NCI-H446 (cell line): ENCODE measurements around the gene MGST3.
"Not testable (repeated sequence)": the region's sequence is repeated elsewhere in the genome, so short reads cannot be mapped to it uniquely, and the experiment has no call there.

Experiments
- DNase-seq, 2 experiments: peaks; one replicate each; lab custom pipeline; 2025; lab: John Stamatoyannopoulos, UW

Gene MGST3

GRCh38 chr1:165658766-165659580, 27.9 kb downstream of the MGST3 start:
- not testable (repeated sequence) for DNase-seq

DNA sequence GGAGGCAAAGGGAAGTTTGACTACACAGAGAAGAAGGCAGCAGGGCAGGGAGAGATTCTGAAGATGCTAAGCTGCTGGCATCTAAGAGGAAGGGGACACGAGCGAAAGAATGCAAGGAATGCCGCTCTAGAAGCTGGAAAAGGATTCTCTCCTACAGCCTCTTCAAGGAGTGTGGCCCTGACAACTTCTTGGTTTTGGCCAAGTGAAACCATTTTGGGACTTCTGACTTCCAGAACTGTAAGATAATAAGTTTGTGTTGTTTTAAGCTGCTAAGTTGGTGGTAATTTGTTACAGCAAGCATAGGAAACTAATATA, 28.5 kb downstream of the MGST3 start:
- DNase-seq: no peak

DNA sequence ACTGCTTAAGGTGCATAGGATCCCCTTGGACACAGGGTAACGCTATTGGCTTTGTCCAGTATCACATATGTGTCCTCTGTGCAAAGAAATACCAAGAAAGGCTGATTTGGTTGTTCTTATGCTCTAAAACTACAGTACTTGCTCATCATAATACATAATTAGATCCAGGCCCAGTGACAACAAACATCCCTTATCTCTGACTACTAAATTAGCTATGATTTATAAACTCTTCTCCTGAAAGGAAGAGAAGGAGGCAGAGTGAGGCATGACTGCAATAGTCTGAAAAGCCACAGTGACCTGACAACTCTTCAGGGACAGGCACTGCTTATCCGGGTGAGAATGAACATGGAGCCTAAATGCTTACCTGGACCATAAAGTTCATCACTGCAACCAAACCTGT, 30.7 kb downstream of the MGST3 start:
- no peak for DNase-seq

DNA sequence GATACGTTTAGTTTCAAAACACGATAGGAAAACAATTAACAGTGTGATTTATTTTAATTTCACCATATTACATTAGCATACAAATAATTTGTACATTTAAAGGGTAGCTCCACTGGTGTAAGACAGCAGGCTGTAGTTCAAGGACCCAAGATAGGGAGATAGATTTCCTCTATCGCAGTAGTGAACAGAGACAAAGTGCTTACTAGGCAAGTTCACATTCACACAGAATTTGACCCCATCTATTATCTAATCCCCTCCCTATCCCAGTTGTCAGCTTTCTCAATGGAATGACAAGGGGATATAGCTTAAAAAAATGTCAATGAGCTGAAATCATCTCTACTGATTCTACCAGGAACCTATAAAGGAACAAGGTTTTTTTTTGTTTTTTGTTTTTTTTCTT, 31.2 kb downstream of the MGST3 start:
- DNase-seq: no peak

DNA sequence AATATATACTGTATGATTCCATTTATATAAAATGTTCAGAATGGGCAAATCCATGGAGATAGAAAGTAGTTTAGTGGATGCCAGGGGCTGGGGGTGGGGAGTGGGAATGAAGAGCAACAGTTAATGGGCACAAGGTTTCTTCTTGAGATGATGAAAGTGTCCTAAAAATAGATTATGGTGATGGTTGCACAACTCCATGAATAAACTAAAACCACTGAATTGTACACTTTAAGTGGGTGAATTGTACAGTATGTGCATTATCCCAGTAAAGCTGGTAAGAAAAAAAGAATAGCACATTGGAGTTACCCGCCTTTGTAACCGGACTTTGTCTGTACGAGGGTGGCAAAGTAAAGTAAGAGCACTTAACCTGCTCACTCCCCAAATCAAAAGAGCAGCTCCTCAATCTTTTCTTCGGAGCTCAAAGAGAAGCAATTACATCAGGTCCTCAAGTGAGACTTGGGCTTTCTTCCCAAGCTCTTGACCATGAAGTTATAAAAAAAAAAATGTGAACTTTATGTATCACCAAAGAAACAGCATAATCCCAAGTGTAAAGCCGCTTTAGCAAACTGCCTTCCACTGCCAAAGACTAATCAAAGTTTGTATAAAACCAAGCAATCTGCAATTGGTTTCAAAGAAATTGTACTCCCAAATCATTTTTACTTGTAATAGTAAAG, 35.3 kb downstream of the MGST3 start:
- DNase-seq: no peak

- DNase-seq: no peak
Observed at GRCh38 chr1:165668184-165668583, 37.1 kb downstream of the MGST3 start.

DNA sequence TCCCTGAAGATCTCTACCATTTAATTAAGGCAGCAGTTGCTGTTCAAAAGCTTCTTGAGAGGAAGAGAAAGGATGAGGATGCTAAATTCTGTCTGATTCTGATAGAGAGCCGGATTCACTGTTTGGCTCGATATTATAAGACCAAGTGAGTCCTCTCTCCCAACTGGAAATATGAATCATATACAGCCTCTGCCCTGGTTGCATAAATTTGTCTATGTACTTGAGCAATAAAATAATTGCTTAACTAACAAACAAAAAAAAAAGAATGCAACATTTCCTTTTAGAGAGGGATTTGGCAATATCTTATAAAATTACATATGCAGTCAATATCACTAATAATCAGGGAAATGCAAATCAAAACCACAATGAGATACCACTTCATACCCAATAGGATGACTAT, 40.5 kb downstream of the MGST3 start:
- no peak for DNase-seq

GRCh38 chr1:165674599-165674998, 43.6 kb downstream of the MGST3 start:
- DNase-seq: no peak

DNA sequence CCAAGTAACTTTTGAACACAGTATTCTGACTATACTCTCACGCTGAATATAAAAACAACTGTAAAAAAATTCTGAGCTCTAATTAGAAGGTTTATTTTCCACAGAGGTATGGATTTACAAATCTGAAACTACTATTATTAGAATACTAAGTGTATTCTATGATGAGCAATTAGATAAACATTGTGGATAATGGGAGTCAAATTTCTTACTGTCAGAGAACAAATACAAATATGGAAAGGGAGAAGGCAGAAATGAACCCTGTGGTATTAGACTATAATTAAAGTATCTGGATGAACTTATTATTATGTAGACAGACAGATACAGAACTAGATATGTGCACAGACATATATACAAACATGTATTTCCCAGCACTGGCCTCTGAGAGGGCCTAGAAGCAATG, 44.8 kb downstream of the MGST3 start:
- DNase-seq: no peak

DNA sequence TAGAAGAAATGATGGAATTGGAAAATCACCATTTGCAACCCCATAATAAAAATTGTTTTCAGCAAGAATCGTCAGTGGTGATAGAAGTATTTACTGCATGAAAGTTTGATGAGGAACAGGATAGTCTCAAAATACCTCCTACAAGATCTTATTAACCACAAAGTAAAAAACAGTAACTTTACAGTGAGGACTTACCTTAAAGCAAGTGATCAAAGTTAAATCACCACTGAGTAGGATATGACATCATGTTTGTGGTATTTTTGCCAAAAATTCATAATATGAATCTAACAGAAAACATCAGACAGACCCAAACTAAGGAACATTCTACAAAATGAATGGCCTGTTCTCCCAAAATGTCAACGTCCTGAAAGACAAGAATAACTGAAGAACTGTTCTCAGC, 47.5 kb downstream of the MGST3 start:
- DNase-seq: no peak

GRCh38 chr1:165679282-165680036, 48.4 kb downstream of the MGST3 start:
- DNase-seq: no peak

- no peak for DNase-seq
Observed at GRCh38 chr1:165680303-165680702, 49.3 kb downstream of the MGST3 start.

DNA sequence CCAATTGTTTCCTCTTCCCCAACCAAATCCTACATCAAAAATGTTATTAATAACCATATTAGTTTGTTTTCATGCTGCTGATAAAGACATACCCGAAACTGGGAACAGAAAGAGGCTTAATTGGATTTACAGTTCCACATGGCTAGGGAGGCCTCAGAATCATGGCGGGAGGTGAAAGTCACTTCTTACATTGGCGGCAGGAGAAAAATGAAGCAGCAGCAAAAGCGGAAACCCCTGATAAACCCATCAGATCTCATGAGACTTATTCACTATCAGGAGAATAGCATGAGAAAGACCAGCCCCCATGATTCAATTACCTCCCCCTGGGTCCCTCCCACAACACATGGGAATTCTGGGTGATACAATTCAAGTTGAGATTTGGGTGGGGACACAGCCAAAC, 49.7 kb downstream of the MGST3 start:
- not testable (repeated sequence) for DNase-seq

GRCh38 chr1:165683848-165684485, 52.9 kb downstream of the MGST3 start:
- no peak for DNase-seq

DNA sequence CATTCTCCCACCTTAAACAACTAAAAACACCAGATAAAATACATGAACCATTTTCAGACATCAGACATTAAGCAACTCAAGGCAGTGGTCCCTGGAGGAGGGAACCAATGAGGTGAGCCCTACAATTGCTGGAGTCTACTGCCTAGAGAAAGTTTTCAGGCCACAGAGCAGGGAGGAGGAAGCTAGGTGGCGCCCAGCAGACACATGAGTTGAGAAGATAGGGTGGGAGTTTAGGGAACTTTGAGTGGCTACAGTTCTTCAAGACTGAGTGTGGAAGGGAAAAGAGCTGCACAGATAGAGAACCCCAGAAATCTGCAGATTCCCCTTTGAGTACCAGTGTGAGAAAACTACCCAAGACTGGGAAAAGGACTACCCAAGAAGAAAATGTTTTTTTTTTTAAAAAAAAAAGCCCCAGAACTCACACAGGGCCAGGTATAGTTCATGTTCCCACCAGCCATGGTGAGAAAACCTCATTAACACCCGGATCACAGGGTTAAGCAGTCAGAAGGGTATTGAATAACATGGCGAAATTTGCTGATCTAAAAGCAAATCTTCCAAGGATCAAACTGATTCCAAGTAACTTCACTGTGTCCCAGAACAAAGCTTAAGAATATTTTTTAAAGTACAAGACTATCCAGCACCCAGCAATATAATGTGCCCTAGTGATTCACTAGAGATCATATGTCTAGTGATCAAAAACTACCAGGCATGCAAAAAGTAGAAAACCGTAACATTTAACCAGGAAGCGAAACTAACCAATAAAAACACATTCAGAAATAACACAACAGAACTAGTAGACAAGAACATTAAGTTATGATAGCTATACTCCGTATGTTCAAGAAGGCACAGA, 55.3 kb downstream of the MGST3 start:
- DNase-seq: no peak

DNA sequence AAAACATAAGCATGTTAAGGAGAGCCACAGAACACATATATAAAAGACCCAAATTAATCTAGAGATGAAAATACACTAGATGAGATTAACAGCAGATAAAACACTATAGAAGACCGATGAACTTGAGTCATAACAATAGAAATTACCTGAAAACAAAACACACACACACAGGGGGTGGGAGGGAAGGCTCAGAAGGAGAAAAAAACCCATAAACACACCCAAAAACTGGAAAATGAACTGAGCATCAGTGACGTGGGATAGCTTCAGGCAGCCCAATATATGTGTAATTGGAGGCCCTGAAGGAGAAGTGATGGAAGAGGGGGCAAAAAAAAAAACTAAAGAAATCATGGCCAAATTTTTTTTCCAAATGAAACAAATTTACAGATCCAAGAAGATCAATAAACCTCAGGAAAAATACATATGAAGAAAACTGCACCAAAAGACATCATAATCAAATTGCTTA, 56.0 kb downstream of the MGST3 start:
- no peak for DNase-seq

DNA sequence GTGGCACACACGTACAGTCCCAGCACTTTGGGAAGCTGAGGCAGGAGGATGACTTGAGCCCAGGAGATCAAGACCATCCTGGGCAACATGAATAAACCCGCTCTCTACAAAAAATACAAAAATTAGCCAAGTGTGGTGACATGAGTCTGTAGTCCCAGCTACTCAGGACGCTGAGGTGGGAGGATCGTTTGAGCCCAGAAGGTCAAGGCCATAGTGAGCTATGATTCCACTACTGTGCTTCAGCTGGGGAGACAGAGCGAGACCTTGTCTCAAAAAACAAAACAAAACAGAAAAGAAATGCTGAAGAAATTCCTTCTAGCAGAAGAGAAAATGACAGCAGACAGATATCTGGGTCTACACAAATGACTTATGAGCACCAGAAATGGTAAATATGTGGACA, 57.0 kb downstream of the MGST3 start:
- DNase-seq: no peak

DNA sequence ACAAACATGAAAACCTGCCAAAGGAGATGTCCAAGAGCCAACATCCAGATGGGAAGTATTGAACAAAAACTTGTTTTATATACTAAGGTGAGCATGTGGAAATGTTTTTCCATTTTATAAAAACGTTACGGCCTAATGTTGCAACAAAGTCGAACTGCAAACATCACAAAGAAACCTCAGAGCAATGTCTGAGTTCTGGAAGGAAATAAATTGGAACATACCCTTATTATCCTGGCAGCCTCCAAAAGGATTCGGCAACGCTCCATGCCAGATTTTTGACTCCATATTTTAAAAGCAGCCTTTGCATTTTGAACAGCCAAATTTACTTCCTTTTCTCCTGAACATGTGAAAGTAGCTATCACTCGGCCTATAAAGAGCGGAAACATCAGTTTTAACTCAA, 64.0 kb downstream of the MGST3 start:
- peak; percentile 50 to 64 for DNase-seq

- DNase-seq: peak; percentile 56 to 76
Observed at GRCh38 chr1:165696625-165697100, 65.6 kb downstream of the MGST3 start.

DNA sequence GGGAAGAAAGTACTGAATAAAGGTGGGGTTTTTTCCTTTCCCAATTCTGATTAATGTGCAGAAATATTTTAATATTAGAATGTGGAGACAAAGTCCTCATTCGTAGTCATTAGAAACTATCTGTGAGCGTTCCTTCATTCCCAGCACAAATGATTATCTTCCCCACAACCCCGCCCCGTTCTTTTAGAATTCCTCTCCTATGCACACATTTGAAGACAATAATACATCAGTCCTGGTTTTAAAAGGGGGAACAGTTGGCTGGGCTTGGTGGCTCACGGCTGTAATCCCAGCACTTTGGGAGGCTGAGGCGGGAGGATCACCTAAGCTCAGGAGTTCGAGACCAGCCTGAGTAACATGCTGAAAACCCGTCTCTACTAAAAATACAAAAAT, 66.5 kb downstream of the MGST3 start:
- no peak for DNase-seq
